Measurements from ENCODE around the gene PADI2. TPM values are rescaled to one million over a fixed set of nuclear protein-coding genes. Genes with fewer than 3 reads are reported as not detected.
A peak's percentile ranks its signal among the peaks of the same experiment; 100 is the strongest.

PADI2 gene
- total RNA-seq, 1 experiment from 2014 or later = 3.0 TPM

- Histone ChIP-seq H3T11ph (ENCODE audit: low read length) (no peak overlapping the region), H2BK20ac (ENCODE audit: low read depth, low read length, poor library complexity, severe bottlenecking) (no peak overlapping the region), H3K4ac (ENCODE audit: low read depth, low read length) (no peak overlapping the region), H3K27ac (ENCODE audit: insufficient read length, low read depth, low read length) (no peak overlapping the region), H3K79me1 (ENCODE audit: insufficient read depth, low read depth, low read length, poor library complexity, severe bottlenecking) (no peaks in the 10 kb centered on the region), H4K5ac (ENCODE audit: insufficient read length, low read depth, low read length) (no peak overlapping the region), H3K4me1 (ENCODE audit: insufficient read depth, low read length) (no peaks in the 10 kb centered on the region), H3K23me2 (ENCODE audit: insufficient read length, low read depth, low read length, poor library complexity, severe bottlenecking) (no peaks in the 10 kb centered on the region), H3K56ac (ENCODE audit: insufficient read length, low read depth, low read length) (no peak overlapping the region), H2AK5ac (ENCODE audit: insufficient read length, low read length) (no peak overlapping the region), H3K9ac (ENCODE audit: extremely low read depth, insufficient read length, low read length) (no peak overlapping the region), H2BK15ac (ENCODE audit: low read depth, low read length) (no peak overlapping the region), H2AFZ (ENCODE audit: low read length) (no peak overlapping the region), H3K23ac (ENCODE audit: insufficient read length, low read depth, low read length) (no peak overlapping the region), H3K9me3 (ENCODE audit: control insufficient read depth, low read depth, low read length) (no peaks in the 10 kb centered on the region), H2BK5ac (ENCODE audit: insufficient read length, low read length) (no peak overlapping the region), H2BK12ac (ENCODE audit: insufficient read length, low read depth, low read length) (no peak overlapping the region), H2BK120ac (ENCODE audit: low read depth, low read length, poor library complexity, severe bottlenecking) (no peak overlapping the region), H4K8ac (replicated peaks; ENCODE audit: insufficient read length, low read depth, low read length) (no peak overlapping the region), H4K20me1 (ENCODE audit: control insufficient read depth, insufficient read depth, insufficient read length) (no peaks in the 10 kb centered on the region), H4K91ac (ENCODE audit: insufficient read length, low read depth, low read length) (no peak overlapping the region), H3K27me3 (ENCODE audit: insufficient read depth, low read length) (no peaks in the 10 kb centered on the region), H3K18ac (ENCODE audit: insufficient read length, low read depth, low read length) (no peak overlapping the region), H3K79me2 (ENCODE audit: insufficient read depth, low read length) (no peaks in the 10 kb centered on the region), H3K4me2 (ENCODE audit: insufficient read depth, insufficient read length, low read length) (no peak overlapping the region), H3K14ac (ENCODE audit: insufficient read depth, low read length) (no peak overlapping the region)
- Mint-ChIP-seq H3K36me3 (ENCODE audit: insufficient read depth in 1 of 3, low read depth in 3 of 3) (peaks cover 17 to 65% (median 51%) of the 10 kb centered on the region in 3 experiments; a peak in 6 of 7 replicates), H3K4me3 (no peak overlapping the region), H3K27me3 (ENCODE audit: low read depth) (no peaks in the 10 kb centered on the region), H3K9me3 (no peaks in the 10 kb centered on the region), H3K4me1 (peaks cover 0 to 5% of the 10 kb centered on the region in 2 experiments; a peak in 1 of 4 replicates), H3K27ac (0 out of 7 replicates have a peak overlapping the region, but pooled peaks of 1 of the 3 experiments have one; percentile 3)
- TF ChIP-seq CTCF (conservative IDR thresholded peaks at IDR 0.05) = no peak
- DNase-seq = no peak
- WGBS (ENCODE audit: extremely low coverage, insufficient read length, low lambda C conversion rate) = no CpG with 5 or more reads among the region's 2 CpGs
Measured at GRCh38 chr1:17027900-17028299, 91.4 kb downstream of the PADI2 start.
